Gastrocnemius medialis (tissue), 4 donors: ENCODE results near the gene CABLES2.
A peak's percentile ranks its signal among the peaks of the same experiment; 100 is the strongest.

ENCODE experiments used
- CTCF ChIP-seq, 5 experiments: fragments of 450-650 bp in 3 of 5; fragments of 200-600 bp in 2 of 5; sonication (generic) in 2 of 5; IDR thresholded peaks in 4 of 5; conservative IDR thresholded peaks in 1 of 5; 1 replicate in 4 of 5; 2 replicates in 1 of 5; pipeline ENCODE4 v1.5.1; 2016 to 2019; ENCODE audit warnings: antibody characterized with exemption in 5 of 5, mild to moderate bottlenecking in 3 of 5, moderate library complexity in 3 of 5
- POLR2A ChIP-seq, 2 donors: fragments of 450-650 bp; IDR thresholded peaks; one replicate each; pipeline ENCODE4 v1.6.1; 2017; ENCODE audit warnings: antibody characterized with exemption in 2 of 2, mild to moderate bottlenecking in 2 of 2, moderate library complexity in 2 of 2

- TF ChIP-seq CTCF (IDR thresholded peaks at IDR 0.05 in 4 of 5, conservative IDR thresholded peaks at IDR 0.05 in 1 of 5) (peak in 4 of 5 experiments; percentile 18 to 46 (median 31)), POLR2A (IDR thresholded peaks at IDR 0.05) (no peak)
These were observed 54.4 kb downstream of the CABLES2 start for GRCh38 chr20:62352402-62353288.
